BJ (cell line): Measurements from ENCODE around the gene ADAM22. TPM values are rescaled to one million over a fixed set of nuclear protein-coding genes. Genes with fewer than 3 reads are reported as not detected.

Experiments
- CTCF ChIA-PET: fragments of 350-600 bp; formaldehyde crosslinking; extraction: SDS; loops from one replicate; lab custom pipeline; 2021; ENCODE audit warnings: antibody characterized with exemption, inconsistent platforms; lab: Yijun Ruan, JAX
- POLR2A ChIA-PET: fragments of 300-600 bp; sonication (Branson Sonifier 250); formaldehyde crosslinking; extraction: SDS; loops from one replicate; lab custom pipeline; 2021; ENCODE audit warnings: antibody characterized with exemption; lab: Charles Lee
- DNase-seq: peaks from one replicate; pipeline ENCODE4 v3.0.0-alpha.2; 2011; ENCODE audit warnings: low read depth
- H3K27me3 ChIP-seq: 2 replicates; pipeline ENCODE4 v1.6.0; 2011; ENCODE audit warnings: low read length; ENCODE audit not compliant: control insufficient read depth, insufficient read depth
- H3K36me3 ChIP-seq: 2 replicates; pipeline ENCODE4 v1.5.1; 2011; ENCODE audit warnings: low read length; ENCODE audit not compliant: control insufficient read depth, insufficient read depth
- H3K4me3 ChIP-seq: 2 replicates; pipeline ENCODE4 v1.5.1; 2011; ENCODE audit warnings: low read depth, mild to moderate bottlenecking, control low read depth, low read length
- polyA plus RNA-seq: library from polyadenylated mRNA; depleted of rRNA; stranded (reverse); fragments of >200 nt; gene quantifications from 2 replicates; pipeline ENCODE4 v1.2.3, GENCODE V29; 2011
- TF ChIP-seq, protein P1 (sequence below): IDR thresholded peaks from 2 replicates; pipeline ENCODE4 v1.5.1; 2011; ENCODE audit warnings: low read depth, mild to moderate bottlenecking, control low read depth, inconsistent platforms, low read length, moderate library complexity; ENCODE audit not compliant: insufficient read depth

ADAM22 gene
- polyA plus RNA-seq, 1 experiment = 0.04 TPM

DNA sequence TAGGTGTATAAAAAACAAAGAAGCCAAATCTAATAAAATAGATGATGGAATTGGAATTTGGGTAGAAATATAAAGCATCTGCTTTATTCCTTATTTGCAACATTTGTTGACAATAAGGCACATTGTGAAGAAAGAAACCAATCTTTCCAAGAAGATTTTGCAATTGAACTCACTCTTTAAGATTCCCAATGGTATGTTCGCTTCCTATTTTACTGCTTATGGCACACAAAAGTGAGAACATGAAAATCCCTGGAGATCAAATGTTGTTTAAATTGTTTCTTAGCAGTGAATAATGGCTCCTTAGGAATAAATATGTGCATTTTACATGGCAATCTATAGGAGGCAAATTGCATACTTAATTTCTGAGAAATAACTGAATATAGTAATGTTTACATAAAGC lies 84.5 kb downstream of the ADAM22 start:
- Histone ChIP-seq H3K27me3 (no peaks in the 10 kb centered on the region), H3K4me3 (no peak overlapping the region), H3K36me3 (no peaks in the 10 kb centered on the region)
- no peak for DNase-seq
- POLR2A ChIA-PET = no interaction called here
- CTCF ChIA-PET = no interaction called here
- TF ChIP-seq, protein P1, sequence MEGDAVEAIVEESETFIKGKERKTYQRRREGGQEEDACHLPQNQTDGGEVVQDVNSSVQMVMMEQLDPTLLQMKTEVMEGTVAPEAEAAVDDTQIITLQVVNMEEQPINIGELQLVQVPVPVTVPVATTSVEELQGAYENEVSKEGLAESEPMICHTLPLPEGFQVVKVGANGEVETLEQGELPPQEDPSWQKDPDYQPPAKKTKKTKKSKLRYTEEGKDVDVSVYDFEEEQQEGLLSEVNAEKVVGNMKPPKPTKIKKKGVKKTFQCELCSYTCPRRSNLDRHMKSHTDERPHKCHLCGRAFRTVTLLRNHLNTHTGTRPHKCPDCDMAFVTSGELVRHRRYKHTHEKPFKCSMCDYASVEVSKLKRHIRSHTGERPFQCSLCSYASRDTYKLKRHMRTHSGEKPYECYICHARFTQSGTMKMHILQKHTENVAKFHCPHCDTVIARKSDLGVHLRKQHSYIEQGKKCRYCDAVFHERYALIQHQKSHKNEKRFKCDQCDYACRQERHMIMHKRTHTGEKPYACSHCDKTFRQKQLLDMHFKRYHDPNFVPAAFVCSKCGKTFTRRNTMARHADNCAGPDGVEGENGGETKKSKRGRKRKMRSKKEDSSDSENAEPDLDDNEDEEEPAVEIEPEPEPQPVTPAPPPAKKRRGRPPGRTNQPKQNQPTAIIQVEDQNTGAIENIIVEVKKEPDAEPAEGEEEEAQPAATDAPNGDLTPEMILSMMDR = no peak

DNA sequence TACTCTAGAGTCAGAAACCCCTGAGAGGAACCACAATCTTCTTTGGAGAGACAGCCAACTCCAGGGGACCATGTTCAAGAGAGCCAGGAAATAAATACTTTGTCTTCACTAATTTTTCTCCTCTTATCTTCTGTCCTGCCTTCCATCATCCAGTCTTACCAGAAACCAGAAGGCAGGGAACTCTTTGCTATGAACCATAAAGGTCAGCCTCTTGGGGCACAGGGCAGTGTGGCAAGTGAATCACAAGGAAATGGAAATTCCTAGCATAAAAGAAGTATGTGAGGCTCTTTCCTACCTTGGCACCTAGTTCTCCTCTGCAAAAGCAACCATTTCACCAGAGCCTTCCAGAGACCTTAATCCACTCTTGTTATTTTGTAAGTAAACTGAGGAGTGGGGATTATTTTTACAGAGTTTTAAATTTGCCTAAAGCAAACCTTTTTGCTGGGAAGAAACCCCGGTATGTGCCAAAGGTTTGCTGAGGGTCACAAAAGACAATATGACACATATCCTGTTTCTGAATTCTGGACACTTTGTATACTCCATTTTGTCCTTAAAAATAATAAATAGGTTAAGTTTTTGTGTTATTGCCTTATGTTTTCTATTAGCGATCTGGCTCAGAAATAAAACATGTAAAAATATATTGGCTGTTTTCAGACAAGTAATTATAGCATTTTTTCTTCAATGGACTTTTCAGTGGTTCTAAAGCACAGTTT lies 87.1 kb downstream of the ADAM22 start:
- no peak overlapping the region for H3K4me3 ChIP-seq
- CTCF ChIA-PET = no interaction called here
- no peaks in the 10 kb centered on the region for H3K36me3 ChIP-seq
- TF ChIP-seq, protein P1 = no peak
- POLR2A ChIA-PET = no interaction called here
- H3K27me3 ChIP-seq = no peaks in the 10 kb centered on the region
- DNase-seq = no peak

DNA sequence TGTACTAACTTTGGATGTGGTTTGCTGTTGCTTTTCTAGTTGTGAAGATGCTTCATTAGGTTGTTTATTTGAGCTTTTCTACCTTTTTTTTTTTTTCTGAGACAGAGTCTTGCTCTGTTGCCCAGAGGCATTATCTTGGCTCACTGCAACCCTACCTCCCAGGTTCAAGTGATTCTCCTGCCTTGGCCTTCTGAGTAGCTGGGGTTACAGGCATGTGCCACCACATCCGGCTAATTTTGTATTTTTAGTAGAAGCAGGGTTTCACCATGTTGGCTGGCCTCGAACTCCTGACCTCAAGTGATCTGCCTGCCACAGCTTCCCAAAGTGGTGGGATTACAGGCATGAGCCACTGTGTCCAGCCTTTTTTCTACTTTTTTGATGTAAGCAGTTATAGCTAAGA lies 93.7 kb downstream of the ADAM22 start:
- ChIA-PET CTCF (interaction anchor here (0.8 kb wide), 1 partner anchor 16 kb away, joined by 3 read pairs; no protein-coding TSS in a partner anchor), POLR2A (no interaction called here)
- TF ChIP-seq, protein P1 = no peak
- H3K4me3 ChIP-seq = no peak overlapping the region
- no peaks in the 10 kb centered on the region for H3K27me3 ChIP-seq
- no peaks in the 10 kb centered on the region for H3K36me3 ChIP-seq
- no peak for DNase-seq

DNA sequence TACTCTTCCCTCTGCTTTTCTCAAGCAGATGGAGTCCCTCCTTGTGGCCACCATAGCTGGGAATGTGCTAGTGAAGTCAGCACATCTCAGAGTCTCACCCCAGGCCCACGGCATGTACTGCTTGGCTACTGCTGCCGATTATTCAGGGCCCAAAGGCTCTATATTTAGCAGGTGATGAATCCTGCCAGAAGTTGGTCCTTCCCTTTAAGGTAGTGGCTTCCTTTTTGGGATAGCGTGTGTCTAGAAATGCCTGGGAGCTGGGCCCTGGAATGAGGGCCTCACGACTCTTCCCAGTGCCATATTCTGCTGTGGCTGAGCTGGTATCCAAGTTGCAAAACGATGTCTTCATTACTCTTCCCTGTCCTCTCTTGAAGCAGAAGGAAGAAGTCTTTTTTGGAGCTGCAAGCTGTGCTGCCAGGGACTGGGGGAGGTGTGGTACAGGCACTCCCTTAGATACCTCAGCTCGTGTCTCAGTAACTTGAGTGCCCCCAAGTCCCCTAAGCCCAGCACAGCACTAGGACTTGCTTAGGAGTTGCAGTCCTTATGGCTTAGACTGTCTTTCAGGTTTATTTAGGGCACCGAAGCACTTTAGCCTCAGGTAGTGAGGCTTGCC lies 100.1 kb downstream of the ADAM22 start:
- ChIA-PET POLR2A (no interaction called here), CTCF (interaction anchor here (0.8 kb wide), 1 partner anchor 128 kb away, joined by 3 read pairs; no protein-coding TSS in a partner anchor)
- H3K4me3 ChIP-seq = no peak overlapping the region
- H3K36me3 ChIP-seq = no peaks in the 10 kb centered on the region
- TF ChIP-seq, protein P1 = no peak
- no peak for DNase-seq
- H3K27me3 ChIP-seq = no peaks in the 10 kb centered on the region

DNA sequence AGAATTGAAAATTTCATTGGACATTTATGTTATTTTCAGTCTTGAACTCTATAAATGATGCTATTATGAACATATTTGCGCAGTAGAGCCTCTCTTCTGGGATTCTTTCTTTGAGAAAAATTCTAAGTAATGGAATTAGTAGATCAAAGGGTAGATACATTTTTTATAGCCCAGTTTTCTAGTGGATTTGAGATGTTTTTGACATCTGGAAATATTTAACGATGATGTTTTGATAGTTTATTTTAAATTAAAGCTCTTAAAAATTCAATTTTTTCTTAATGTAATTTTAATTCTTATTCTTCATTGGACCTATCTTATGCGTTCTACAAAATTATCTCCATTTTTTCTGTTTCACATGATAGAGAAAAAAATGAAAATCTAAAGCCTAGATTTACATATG lies 103.0 kb downstream of the ADAM22 start:
- ChIA-PET POLR2A (no interaction called here), CTCF (no interaction called here)
- DNase-seq = no peak
- Histone ChIP-seq H3K4me3 (no peak overlapping the region), H3K36me3 (no peaks in the 10 kb centered on the region), H3K27me3 (no peaks in the 10 kb centered on the region)
- TF ChIP-seq, protein P1 = no peak
